KG1 (cell line): ENCODE measurements around the gene NLGN1.

ENCODE experiments used
- DNase-seq: peaks from one replicate; lab custom pipeline; 2025; lab: John Stamatoyannopoulos, UW

Gene NLGN1

DNA sequence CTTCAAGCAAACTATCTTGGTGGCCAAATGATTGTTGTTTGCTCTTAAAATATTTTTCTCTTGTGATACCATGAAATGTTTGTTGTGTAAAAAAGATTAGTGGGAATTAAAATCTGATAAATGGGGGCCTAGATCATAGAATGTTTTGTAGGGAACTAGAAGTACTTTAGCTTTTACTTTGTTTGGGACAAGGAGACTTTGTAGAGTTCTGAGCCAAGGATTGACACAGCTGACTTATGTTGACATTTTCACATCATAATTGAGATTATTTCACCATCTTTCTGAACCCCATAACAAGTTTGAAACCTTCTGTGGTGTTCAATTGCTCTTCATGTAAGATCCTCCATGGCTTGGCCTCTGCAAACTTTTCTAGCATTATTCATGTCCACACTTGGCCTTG lies 235.4 kb downstream of the NLGN1 start:
- no peak for DNase-seq

DNA sequence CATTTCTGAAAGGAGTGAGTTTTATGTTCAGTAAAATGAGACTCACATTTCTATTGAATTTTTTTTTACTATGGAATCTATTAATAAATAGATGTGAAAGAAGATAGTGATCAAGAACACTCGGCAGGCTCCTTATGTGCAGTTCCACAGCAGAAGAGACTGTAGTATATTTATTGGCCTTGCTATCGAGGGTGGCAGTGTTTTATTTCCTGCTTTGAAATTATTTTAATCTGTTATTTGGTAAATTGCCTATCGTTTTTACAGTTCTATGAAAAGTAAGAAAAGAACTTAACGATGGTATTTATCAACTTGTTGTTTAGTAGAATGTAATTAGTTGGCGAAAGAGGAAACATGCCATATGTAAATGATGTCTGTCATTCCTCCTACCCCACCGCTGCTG lies 238.3 kb downstream of the NLGN1 start:
- DNase-seq: no peak

DNA sequence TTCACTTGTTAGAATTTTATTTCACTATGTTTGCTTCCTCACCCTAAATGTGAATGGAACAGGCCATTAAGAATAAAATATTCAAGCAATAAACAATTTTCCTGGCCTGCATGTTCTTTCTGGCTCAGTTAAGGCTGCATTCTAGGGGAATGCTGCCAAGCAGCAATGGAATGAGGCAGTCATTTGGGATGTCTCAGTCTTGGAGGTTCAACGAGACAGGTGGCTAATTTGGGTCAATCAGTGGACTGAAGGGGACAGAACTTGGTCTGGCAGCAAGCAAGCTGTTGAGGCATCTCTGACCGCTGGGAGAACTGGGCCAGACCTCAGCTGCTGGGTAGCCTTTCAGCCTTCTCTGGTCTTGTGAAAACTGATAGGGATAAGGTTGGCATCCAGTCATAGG lies 241.6 kb downstream of the NLGN1 start:
- DNase-seq: no peak

DNA sequence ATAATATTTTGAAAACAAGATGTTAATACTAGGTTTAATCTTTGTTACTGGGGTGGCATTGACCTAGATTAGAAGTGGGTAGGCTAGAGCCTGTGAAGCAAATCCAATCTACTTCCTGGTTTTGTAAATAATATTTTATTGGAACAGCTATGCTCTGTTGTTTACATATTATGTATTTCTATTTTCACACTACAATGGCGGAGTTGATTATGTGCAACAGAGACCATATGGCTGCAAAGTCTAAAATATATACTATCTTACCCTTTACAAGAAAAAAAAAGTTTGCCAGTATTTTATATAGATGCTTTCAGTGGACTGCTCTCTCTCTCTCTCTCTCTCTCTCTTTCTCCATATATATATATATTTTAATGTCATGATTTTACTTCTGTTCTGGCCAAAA lies 244.2 kb downstream of the NLGN1 start:
- no peak for DNase-seq

DNA sequence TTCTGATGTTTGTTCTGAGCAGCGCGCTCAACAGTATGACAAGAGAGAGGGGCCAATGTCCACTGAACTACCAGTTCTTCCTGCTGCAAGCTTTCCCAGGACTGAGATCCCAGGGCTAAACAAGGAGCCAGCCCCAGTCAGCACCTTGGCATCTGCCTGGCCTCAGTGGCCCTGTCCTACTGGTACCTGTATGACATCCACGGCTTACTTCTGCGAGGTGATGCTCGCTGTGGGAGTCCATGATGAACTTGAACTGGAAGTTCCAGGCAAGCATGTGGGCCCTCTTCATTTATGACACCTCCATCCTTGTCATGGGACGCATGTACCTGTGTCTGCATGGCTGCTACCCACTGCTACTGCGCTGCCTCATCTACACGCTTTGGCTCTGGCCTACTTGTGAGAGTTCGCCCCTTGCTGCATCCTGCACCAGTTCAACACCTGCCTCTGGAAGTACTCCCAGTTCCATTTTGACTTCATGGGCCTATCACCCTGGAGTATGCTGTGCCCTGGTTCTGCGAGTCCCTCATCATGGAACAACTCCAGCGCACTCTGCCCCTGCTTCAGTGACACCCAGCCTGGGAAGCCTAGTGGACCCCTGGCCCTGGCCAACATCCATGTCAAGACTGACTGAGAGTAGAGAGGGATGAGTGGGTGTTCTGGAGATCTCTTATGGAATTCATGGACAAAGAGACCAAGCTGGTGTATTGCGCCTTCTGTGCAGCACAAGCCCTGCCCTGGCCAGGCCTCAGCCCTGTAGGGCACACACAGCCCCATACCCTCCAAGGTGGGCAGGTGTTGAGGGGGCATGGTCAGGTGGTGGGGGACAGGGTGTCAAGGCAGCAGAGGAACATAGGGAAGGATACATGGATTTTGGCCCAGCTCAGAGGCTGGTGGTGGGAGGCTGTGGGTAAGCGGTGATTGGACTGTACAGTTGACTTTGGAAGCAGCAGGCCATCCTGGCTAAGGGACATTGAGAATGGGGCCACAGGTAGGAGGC lies 246.8 kb downstream of the NLGN1 start:
- no peak for DNase-seq

DNA sequence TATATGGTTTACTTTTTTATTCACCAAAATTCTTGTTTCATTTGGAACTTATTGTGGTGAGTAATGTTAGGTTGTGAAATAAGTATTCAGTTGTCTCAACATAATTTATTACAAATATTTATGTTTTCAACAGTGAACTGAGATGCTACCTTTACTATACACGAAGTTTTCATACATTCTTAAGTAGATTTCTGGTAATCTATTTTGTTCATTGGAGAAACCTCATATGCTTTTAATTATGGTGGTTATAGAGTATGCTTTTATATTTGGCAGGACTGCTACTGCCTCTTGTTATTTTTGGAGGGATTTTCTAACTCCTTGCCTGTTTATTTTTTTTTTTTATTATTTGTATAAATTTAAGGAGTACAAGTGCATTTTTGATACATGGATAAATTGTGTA lies 253.1 kb downstream of the NLGN1 start:
- DNase-seq: no peak

DNA sequence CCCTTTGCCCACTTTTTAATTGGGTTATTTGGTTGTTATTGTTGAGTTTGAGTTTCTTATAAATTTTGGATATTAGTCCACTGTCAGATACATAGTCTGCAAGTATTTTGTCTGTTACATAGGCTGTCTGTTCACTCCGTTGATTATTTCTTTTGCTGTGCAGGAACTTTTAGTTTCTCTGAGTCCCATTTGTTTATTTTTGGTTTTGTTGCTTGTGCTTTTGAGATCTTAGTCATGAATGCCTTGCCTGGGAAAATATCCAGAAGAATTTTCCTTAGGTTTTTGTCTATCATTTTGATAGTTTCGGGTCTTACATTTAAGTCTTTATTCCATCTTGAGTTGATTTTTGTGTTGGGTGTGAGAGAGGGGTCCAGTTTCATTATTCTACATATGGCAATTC lies 254.5 kb downstream of the NLGN1 start:
- no peak for DNase-seq

DNA sequence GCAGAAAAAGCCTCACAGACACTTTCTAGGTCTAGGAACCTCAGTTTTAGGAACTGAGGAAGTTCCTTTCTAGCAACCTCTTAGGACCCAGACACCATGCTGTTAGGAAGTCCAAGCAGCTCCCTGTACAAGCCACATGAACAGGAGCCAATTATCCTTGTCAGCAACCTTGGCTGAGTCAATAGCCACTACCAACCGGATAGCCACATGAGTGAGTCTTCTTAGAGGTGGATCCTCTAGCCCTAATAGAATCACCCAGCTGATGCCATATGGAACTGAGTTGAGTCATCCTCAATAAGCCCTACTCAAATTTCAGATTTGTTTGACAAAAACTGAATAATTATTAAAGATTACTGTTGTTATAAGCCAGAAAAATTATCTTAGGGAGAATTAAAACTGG lies 256.2 kb downstream of the NLGN1 start:
- no peak for DNase-seq

DNA sequence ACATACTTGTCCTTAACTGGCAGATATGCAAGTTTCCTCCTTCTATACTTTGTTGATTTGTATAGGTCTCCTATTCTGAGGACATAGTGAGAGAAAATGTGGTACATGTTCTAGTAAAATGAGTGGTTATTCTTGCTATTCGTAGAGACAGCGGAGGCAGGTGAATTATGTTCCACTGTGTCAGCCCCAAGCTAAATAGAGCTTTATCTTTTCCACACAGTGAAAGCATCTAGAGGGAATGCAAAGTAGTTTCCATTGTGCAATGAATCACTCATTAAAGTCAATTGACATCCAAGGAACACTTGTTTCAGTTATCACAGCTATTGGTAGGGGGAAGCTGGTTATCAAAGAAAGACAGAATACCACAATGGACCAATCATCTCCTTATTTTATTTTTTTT lies 262.4 kb downstream of the NLGN1 start:
- DNase-seq: no peak

DNA sequence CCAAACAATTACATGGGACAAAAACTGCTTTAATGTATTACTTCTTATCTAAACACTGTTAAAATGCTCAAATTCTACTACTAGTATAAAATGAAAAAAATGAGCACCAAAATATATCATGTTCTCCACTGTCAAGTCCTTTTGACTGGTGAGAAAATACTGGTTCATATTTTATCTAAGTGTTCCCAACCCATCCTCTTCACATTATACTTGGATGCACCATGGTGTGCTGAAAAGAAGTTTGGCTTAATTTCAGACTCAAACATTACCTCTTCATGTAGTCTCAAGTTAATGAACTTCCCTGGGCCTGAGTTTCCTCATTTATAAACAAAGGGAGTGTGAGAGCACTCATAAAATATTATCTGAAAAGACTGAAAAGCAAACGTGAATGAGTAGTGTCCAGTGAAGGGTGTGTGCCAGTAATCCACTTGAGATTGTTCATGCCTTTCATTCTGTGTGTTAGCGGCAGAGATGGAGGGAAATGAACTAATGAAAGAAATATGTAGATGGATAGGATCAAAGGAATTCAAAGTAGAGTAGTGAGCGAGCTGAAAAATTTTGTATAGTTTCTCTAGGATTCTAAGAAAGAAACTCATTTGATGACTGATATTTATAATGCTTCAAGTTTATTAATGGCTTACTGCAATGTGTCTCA lies 263.2 kb downstream of the NLGN1 start:
- no peak for DNase-seq

DNA sequence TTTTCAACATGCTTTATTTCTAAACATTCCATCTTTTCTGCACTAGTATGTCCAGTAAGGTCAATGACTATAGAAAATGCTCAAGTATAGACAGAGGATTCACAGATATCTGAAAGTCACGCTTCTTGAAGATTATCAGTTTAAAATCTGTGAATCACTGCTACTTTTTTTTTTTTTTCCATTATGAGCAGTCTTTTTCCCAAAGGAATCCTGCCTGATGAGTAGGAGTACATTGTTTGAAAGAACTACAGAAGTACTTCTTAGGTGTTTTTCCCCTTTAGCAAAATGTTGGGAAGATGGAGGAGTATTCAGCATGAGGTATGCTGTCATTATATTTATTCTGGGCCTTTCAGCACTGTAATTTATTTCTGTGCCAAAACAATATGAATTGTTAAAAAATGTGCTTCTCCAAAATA lies 266.2 kb downstream of the NLGN1 start:
- no peak for DNase-seq

DNA sequence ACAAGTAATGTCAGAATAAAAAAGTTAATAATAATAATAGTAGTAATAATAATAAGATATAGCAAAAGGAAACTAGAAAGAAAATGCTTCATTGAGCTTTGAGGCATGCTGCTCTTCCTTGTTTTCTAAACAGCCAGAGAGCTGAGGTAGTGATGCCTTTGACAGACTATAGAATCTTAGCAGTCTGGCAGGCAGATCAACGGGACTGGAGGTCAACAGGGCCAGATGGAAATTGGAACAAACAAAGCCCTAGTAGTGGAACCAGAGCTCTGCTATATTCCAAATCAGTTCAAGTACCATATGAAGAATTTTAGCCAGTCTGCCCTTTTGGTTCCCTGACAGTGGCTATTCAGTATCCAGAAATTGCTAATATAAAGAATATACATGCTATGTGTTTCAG lies 278.6 kb downstream of the NLGN1 start:
- DNase-seq: no peak

DNA sequence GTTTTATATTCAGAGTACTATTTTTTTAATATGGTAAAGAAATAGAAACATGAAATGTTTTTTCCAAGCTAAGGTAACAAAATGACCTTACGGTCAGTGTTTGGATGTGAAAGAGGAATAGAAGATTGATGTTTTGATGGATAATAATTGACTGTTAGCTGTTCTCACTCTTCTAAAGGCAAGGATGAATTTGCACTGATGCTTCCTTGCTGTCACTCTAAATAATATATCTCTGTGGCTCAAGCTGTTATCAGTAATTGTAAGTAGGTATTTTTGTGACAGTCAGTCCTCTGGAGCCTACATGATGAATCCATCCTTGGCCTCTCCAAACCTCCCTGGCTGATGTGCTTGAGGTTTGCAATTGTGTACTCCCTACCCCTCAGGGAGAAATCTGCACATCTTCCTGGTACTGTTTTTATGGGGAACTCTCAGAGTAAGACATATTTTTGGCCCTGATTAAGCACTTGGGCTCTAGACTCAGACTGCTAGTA lies 283.7 kb downstream of the NLGN1 start:
- DNase-seq: no peak

DNA sequence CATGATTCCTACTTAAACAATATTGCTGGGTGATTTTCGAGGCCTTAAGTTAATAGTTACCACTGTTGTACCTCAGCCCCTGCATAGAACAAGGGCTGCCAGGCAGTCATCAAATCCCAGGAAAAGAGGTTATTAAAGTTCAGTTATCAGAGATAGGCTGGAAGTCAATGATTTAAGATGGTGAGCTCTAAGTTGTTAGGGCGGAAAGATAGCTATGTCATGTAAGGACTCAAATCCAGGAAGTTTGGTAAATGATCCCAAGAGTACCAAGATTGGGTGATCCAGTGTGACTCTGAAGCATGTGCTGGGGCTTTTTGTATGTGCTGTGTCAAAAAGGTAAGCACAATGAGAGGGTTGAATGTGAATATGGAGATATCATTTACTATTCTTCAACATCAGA lies 287.9 kb downstream of the NLGN1 start:
- no peak for DNase-seq

DNA sequence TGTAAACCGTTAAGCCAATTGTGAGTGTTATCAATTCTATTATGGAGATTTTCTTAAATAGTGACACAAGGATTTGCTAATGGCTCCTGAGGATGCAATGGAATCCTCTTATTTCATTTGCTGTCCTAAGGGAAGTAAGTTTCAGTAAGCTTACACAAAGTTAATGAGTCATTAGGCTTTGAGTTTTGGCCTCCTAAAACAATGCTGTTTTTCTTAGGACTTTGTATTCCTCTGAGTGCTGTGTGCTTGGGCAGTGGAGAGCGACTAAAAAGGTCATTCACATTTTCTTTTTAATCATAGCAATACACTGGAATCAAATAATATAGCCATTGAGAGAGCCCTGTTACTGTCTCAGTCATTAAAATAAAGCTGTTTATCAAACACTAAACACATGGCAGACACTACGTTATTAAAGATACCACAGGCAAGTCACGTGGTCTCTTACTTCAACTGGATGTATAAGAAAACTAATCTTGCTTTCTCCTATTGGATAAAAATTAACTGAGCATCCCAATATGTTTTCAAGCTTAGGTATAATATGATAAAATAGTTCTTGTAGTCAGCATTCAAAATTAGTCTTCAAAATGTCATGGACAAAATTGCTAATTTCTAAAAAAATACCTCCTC lies 290.8 kb downstream of the NLGN1 start:
- DNase-seq: no peak

DNA sequence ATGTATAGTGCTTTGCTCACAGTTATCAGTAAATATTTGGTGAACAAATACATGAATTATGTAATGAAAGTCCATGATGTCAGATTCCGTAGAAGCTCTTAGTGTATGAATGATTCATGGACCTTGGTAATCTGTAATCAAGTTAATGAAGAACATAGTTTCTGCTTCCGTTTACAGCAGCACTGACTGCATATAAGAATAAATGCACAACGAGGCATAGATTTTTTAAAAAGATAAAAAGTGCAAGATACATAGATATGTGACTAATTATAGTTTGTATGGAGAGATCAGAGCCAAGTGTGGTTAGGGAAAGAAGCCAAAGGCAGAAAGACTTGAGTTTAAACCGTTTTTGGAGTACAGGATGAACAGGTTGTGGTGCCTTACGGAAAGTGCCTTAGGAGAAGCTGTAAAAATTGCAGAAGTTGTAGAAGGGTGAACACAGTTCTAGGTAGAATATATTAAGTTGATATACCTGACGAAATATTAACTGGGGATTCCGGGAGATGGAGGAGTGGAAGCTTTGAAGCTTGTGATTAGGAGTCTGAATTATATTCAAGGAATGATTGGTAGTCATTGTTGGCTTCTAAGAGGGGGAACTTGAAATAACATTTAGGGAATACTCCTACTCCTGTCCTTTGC lies 293.1 kb downstream of the NLGN1 start:
- DNase-seq: no peak

DNA sequence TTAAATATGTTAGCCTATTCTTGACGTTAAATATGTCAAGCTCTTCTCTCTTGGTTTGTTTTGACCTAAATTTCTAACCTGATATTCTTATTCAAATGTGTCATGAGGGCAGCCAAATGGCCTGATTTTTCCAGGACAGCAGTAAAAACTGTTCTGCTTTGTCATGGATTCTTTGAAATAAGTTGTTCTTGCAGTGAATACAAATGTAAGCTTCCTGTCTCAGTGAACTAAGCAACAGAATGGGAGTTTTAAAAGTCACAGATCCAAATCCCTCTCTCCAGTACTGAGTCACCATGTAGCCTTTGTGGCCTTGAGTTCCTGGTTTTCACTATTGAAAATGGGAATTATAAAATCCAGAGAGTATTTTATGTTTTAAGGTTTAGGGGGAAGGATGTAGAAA lies 301.8 kb downstream of the NLGN1 start:
- DNase-seq: no peak

DNA sequence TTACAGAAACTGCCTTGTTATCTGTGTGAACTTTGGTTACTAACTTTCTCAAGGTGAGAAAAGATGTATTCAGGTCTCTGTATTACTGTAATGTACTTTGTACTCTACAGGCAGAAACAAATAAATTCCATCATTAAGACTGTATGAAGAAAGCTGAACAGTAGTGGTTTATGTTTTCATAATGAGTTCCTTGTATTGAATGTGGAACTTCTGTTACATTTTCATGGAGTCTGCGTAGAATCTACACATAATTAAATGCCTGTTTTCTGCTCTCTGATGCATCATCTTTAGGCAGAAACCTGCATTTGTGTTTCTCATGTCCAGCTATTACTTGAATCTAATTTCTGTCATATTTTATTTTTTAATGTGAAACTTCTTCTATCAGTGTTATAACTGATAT lies 302.8 kb downstream of the NLGN1 start:
- no peak for DNase-seq

DNA sequence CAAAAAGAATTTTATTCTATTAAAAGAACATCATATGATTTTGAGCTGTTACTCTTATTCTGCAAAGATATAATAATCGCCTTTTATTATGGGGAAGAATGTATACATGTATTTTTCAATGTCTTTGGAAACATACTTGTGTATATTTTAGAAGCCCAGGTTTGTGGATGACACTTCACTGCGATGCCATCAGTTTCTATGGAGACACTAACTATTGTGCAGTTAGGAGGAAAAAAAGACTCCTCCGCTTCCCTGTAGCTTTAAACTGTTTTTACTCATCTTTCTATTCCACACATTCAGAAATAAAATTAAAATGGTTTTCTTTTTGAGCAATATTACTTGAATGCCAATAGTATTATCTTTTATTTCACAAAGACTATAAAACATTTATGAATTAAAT lies 305.0 kb downstream of the NLGN1 start:
- DNase-seq: no peak

DNA sequence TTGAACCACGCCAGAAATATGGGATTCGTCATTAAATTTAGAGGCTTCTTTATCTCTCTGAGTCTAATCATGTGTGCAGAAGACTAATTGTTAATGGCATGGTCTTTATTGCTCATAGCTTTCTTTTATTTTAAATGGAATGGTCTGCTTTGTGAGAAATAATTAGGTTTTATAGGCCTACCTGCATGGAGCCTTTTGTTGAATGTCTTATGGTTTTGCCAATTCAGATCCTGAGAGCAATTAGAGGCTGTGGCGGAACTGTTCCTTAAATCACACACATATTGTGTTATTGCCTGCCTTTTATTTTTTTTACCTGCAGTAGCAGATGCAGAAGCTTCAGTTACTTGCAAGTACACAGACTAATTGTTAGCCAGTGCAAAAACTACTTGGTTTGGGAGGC lies 306.2 kb downstream of the NLGN1 start:
- no peak for DNase-seq

DNA sequence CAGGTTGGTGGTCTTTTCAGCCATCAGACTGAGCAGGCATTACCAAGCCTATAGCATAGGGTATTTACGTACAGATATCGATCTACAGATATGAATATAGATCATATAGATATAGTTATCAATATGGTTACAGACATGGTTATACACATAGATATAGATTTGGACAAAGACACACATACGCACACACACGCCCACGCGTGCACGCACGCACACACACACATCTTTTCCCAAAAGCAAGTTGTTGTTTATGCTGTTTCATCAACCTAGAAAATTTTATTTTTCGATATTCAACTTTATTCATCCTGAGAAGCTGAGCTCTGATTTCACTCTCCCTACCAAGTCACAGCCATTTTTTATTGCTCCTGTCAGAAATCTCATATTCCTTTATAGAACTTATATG lies 309.1 kb downstream of the NLGN1 start:
- no peak for DNase-seq

DNA sequence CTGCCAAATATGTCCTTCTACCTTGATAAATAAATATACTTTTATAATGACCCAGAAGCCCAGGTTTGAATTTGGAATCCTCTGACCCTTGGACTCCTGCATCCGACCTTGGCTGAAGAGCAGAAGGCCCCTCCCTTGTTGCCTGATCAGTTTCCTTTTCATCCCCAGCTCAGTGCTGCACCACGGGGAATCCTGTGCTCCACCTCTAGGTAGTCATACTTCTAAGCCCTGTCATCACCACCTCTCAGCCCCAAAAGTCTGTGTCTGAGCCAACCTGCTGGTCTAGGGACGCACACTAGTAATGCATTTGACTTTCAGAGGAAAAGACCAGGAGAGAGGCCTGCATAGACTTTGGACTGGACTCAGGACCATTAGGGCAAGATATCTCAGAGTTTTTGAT lies 310.6 kb downstream of the NLGN1 start:
- no peak for DNase-seq
